Psoas muscle (tissue), 8 donors: ENCODE measurements around the gene IGF1R. TPM values are rescaled to one million over a fixed set of nuclear protein-coding genes. Genes with fewer than 3 reads are reported as not detected.

ENCODE experiments used
- ATAC-seq, 4 donors: fragments of 200-7000 bp; cut with Tn5 transposase; one replicate each; pipeline ENCODE4 v1.9.1; 2020; ENCODE audit warnings: moderate library complexity in 3 of 4, mild to moderate bottlenecking in 2 of 4
- DNase-seq, 2 donors: peaks; one replicate each; pipeline ENCODE4 v3.0.0-alpha.2; 2020
- H3K27ac ChIP-seq: fragments of 200-600 bp; one replicate; pipeline ENCODE4 v1.8.0; 2022
- H3K27me3 ChIP-seq, 3 donors: fragments of 200-600 bp in 1 of 3; one replicate each; pipeline versions ENCODE4 v1.6.1 to v1.8.0; 2013 to 2022; ENCODE audit warnings: low read length in 2 of 3, mild to moderate bottlenecking in 2 of 3, moderate library complexity in 1 of 3; ENCODE audit not compliant: insufficient read depth in 3 of 3
- H3K36me3 ChIP-seq, 2 donors: fragments of 200-600 bp in 1 of 2; one replicate each; pipeline versions ENCODE4 v1.6.1 to v1.8.0; 2013 to 2022; ENCODE audit warnings: low read depth in 1 of 2, mild to moderate bottlenecking in 1 of 2, moderate library complexity in 1 of 2; ENCODE audit not compliant: insufficient read depth in 1 of 2
- H3K4me1 ChIP-seq: fragments of 200-600 bp; one replicate; pipeline ENCODE4 v1.8.0; 2022
- H3K4me3 ChIP-seq: fragments of 200-600 bp; one replicate; pipeline ENCODE4 v1.8.0; 2022; ENCODE audit warnings: mild to moderate bottlenecking
- H3K9me3 ChIP-seq: fragments of 200-600 bp; one replicate; pipeline ENCODE4 v1.8.0; 2022
- CTCF ChIP-seq: fragments of 200-600 bp; IDR thresholded peaks from one replicate; pipeline ENCODE4 v1.8.0; 2022; ENCODE audit warnings: antibody characterized with exemption
- WGBS, 3 donors: extraction: QIAGEN DNeasy Blood & Tissue Kit; methylation state at CpG; one replicate each; pipeline versions ENCODE4 v1.1.6 to v1.1.7; 2013; 5-methylcytosine and 5-hydroxymethylcytosine counted together
- intact Hi-C, 2 donors: fragments of 100-400 bp; cut with DNase I; formaldehyde crosslinking; loops; one replicate each; pipeline versions ENCODE4 v1.11.0 to v1.14.2; 2022
- polyA plus RNA-seq, 3 donors: library from polyadenylated mRNA; stranded (reverse); fragments of 200-250 nt; gene quantifications; one replicate each; pipeline ENCODE4 v1.2.3, GENCODE V29; 2013
- total RNA-seq, 4 donors: library from RNA; stranded (reverse); fragmentation: NEBNext Ultra II Directional in 2 of 4; extraction: Animal tissue kit (Norgen Biotek cat#: 25700) in 2 of 4; gene quantifications; one replicate each; pipeline versions ENCODE4 v1.2.1 to v1.2.4, GENCODE V29; 2021 to 2023
- donor health status: healthy with polysubstance abuse.
- donor health status: DM: no; HTN: no; CAD: no; lungs with moderate emphysema.
- donor health status: Bipolar disorder and iron deficiency.
- donor health status: healthy.
- donor health status: DM: yes; HTN: yes; CAD: no.
- donor health status: DM: no; HTN: no; CAD: no.
- donor health status: DM: no; HTN: no; CAD: no.
- donor health status: DM: yes; HTN: yes; CAD: no.

The IGF1R gene
- total and polyA plus RNA-seq, 7 donors, result 2.1 to 20.4 (median 12.0) TPM

GRCh38 chr15:98715401-98715800 lies 67.1 kb downstream of the IGF1R start:
- Histone ChIP-seq H3K27me3 (no peaks in the 10 kb centered on the region), H3K4me1 (peaks cover 60% of the 10 kb centered on the region), H3K27ac (peak overlapping the region; percentile 32), H3K4me3 (no peak overlapping the region), H3K36me3 (no peaks in the 10 kb centered on the region), H3K9me3 (peaks cover 3% of the 10 kb centered on the region)
- intact Hi-C loops, result no loop called here
- no peak for DNase-seq
- WGBS, 3 donors, result 58 to 82% (median 67%) methylated on average over 7 of the region's 7 CpGs
- ATAC-seq, result peak in 3 of 4 donors; percentile 19 to 48 (median 40)
- TF ChIP-seq CTCF, result no peak

GRCh38 chr15:98715890-98716443 lies 67.6 kb downstream of the IGF1R start:
- Histone ChIP-seq H3K9me3 (peaks cover 3% of the 10 kb centered on the region), H3K4me3 (no peak overlapping the region), H3K27me3 (no peaks in the 10 kb centered on the region), H3K4me1 (peaks cover 61% of the 10 kb centered on the region), H3K36me3 (no peaks in the 10 kb centered on the region), H3K27ac (peak overlapping the region; percentile 32)
- no peak for TF ChIP-seq CTCF
- DNase-seq (peak; percentile 29 to 67), ATAC-seq (peak; percentile 72 to 82 (median 77))
- 50 to 68% (median 57%) methylated on average over 9 of the region's 9 CpGs for WGBS, 3 donors
- intact Hi-C loops, result no loop called here

DNA sequence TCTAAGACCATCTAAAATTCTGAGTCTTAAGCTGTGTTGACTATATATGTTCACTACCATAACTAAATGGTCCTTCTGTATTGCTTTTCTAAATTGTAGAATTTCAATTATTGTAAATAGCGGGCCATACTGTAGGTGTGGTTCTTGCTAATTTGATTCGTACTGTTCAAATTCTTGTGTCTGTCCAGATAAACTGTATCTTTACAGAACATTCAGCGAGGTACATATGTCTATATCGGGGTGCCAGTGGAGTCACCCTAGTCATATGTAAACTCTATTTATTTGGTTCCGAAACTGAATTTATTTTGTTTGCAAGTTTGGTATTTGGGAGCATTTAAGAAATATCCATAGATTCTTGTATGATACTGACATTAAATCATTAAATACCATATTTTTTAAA lies 69.0 kb downstream of the IGF1R start:
- no peaks in the 10 kb centered on the region for H3K36me3 ChIP-seq
- H3K4me3 ChIP-seq, result no peak overlapping the region
- 97 to 98% (median 98%) methylated on average over 5 of the region's 5 CpGs for WGBS, 3 donors
- no peak for ATAC-seq
- peaks cover 61% of the 10 kb centered on the region for H3K4me1 ChIP-seq
- no peaks in the 10 kb centered on the region for H3K9me3 ChIP-seq
- no peaks in the 10 kb centered on the region for H3K27me3 ChIP-seq
- intact Hi-C loops, result no loop called here
- DNase-seq, result no peak
- no peak for TF ChIP-seq CTCF
- no peak overlapping the region for H3K27ac ChIP-seq

GRCh38 chr15:98717942-98718341 lies 69.6 kb downstream of the IGF1R start:
- H3K4me1 ChIP-seq, result peaks cover 59% of the 10 kb centered on the region
- ATAC-seq, result no peak
- WGBS, 3 donors, result 74 to 81% (median 75%) methylated on average over 11 of the region's 11 CpGs

More at GRCh38 chr15:98717942-98718341, 69.6 kb downstream of the IGF1R start:
- intact Hi-C loops, result no loop called here
- no peak overlapping the region for H3K4me3 ChIP-seq
- H3K27me3 ChIP-seq, result no peaks in the 10 kb centered on the region
- no peak for TF ChIP-seq CTCF
- peak overlapping the region; percentile 60 for H3K27ac ChIP-seq
- H3K9me3 ChIP-seq, result no peaks in the 10 kb centered on the region
- H3K36me3 ChIP-seq, result no peaks in the 10 kb centered on the region
- no peak for DNase-seq
